DOHH2 (cell line): ENCODE measurements around the gene CIAO2B.

Experiments
- H3F3A ChIP-seq: fragments of 200-600 bp; sonication (generic), shearing (Covaris generic); 2 replicates; pipeline ENCODE4 v1.6.0; 2016; ENCODE audit warnings: antibody characterized with exemption, mild to moderate bottlenecking; ENCODE audit not compliant: control insufficient read depth, insufficient read depth
- H3K27ac ChIP-seq: fragments of 200-600 bp; sonication (generic); 2 replicates; pipeline ENCODE4 v1.5.1; 2014; ENCODE audit warnings: low read depth, mild to moderate bottlenecking, low read length, moderate library complexity
- H3K27me3 ChIP-seq: fragments of 200-600 bp; sonication (generic); 2 replicates; pipeline ENCODE4 v1.6.1; 2014; ENCODE audit warnings: mild to moderate bottlenecking, low read length, mixed read lengths; ENCODE audit not compliant: control insufficient read depth
- H3K36me3 ChIP-seq: fragments of 200-600 bp; sonication (generic); 2 replicates; pipeline ENCODE4 v1.6.1; 2014; ENCODE audit warnings: mild to moderate bottlenecking, low read length, moderate library complexity, mixed read lengths; ENCODE audit not compliant: control insufficient read depth
- H3K4me1 ChIP-seq: fragments of 200-600 bp; sonication (generic); 2 replicates; pipeline ENCODE4 v1.6.1; 2014; ENCODE audit warnings: mild to moderate bottlenecking, low read length, mixed read lengths; ENCODE audit not compliant: control insufficient read depth
- H3K4me2 ChIP-seq: fragments of 200-600 bp; sonication (generic); 2 replicates; pipeline ENCODE4 v1.6.0; 2014; ENCODE audit warnings: mild to moderate bottlenecking, low read length, moderate library complexity
- H3K4me3 ChIP-seq: fragments of 200-600 bp; sonication (generic); 2 replicates; pipeline ENCODE4 v1.5.1; 2014; ENCODE audit warnings: mild to moderate bottlenecking, low read length, mixed read lengths
- H3K79me2 ChIP-seq: fragments of 200-600 bp; sonication (generic); 2 replicates; pipeline ENCODE4 v1.6.1; 2014; ENCODE audit warnings: mild to moderate bottlenecking, low read length, mixed read lengths; ENCODE audit not compliant: control insufficient read depth
- H3K9me2 ChIP-seq: fragments of 200-600 bp; sonication (generic); replicated peaks from 2 replicates; pipeline ENCODE4 v1.6.1; 2014; ENCODE audit warnings: mild to moderate bottlenecking, low read length, mixed read lengths; ENCODE audit not compliant: control insufficient read depth
- H3K9me3 ChIP-seq: fragments of 200-600 bp; sonication (generic); 2 replicates; pipeline ENCODE4 v1.6.1; 2014; ENCODE audit warnings: antibody characterized with exemption, low read length, mixed read lengths; ENCODE audit not compliant: control insufficient read depth, insufficient read depth
- H4K20me1 ChIP-seq: fragments of 200-600 bp; sonication (generic); 2 replicates; pipeline ENCODE4 v1.6.0; 2014; ENCODE audit warnings: low read depth, mild to moderate bottlenecking, antibody characterized with exemption, low read length, moderate library complexity; ENCODE audit not compliant: control insufficient read depth, insufficient read depth
- EZH2phosphoT487 ChIP-seq: fragments of 200-600 bp; sonication (generic); IDR thresholded peaks from 2 replicates; pipeline ENCODE4 v1.6.1; 2017; ENCODE audit warnings: borderline replicate concordance, mild to moderate bottlenecking, antibody characterized with exemption, low read length, moderate library complexity, mixed read lengths
- TF ChIP-seq, protein P1 (sequence below): fragments of 200-600 bp; sonication (generic); IDR thresholded peaks from one replicate; pipeline ENCODE4 v1.5.1; 2014; ENCODE audit warnings: antibody characterized with exemption, mild to moderate bottlenecking, low read depth, low read length; ENCODE audit not compliant: poor library complexity, severe bottlenecking

CIAO2B gene

DNA sequence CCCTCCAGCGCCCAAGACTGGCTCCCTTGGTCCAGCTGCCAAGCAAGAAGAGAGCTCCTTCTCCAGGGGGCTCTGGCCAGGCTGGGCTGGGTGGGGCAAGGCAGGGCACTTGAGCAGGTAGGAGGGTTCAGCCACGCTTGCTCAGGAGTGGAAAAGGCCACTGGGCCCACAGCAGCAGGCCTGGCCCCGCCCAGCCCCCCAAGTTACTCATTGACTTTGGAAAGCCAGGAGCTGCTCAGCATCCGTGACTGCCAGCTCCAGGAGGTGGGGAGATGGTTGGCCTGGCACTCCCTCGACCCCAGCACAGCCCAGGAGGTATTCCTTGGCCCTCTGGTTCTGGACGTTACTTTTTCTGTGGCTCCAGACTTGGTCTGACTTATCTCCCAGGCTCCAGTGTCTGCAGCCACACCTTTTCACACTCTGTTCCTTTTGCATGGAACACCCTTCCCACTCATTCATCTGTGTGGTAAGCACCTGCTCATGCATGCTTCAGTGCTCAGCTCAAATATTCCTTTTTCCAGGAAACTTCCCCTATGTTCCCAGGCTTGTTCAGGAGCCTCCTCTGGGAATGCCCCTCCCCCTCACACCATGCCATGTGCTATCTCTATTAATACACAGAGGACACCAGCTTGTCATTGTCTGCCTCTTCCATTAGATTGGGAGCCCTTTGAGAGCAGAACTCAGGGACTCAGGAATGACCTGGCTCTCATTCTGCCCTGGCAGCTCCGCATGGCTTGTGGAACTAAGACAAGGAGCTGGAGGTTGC lies 15.2 kb downstream of the CIAO2B start, which contains the start of gene CDH16:
TSS of gene CDH16 (minus strand) at position 83 of the 766 bp plus-strand sequence. CDS start 820 bp downstream, outside the sequence.
- no peaks in the 10 kb centered on the region for H3F3A ChIP-seq
- H3K4me2 ChIP-seq = no peak within 1 kb of the TSS
- H3K27ac ChIP-seq = no peak within 1 kb of the TSS
- H4K20me1 ChIP-seq = no peaks in the 10 kb centered on the region
- H3K79me2 ChIP-seq = no peaks in the 10 kb centered on the region
- TF ChIP-seq EZH2phosphoT487 = no peak
- peaks cover 22% of the 10 kb centered on the region for H3K27me3 ChIP-seq
- no peaks in the 10 kb centered on the region for H3K4me1 ChIP-seq
- no peak within 1 kb of the TSS for H3K4me3 ChIP-seq
- H3K9me3 ChIP-seq = no peaks in the 10 kb centered on the region
- no peaks in the 10 kb centered on the region for H3K36me3 ChIP-seq
- no peaks in the 10 kb centered on the region for H3K9me2 ChIP-seq

DNA sequence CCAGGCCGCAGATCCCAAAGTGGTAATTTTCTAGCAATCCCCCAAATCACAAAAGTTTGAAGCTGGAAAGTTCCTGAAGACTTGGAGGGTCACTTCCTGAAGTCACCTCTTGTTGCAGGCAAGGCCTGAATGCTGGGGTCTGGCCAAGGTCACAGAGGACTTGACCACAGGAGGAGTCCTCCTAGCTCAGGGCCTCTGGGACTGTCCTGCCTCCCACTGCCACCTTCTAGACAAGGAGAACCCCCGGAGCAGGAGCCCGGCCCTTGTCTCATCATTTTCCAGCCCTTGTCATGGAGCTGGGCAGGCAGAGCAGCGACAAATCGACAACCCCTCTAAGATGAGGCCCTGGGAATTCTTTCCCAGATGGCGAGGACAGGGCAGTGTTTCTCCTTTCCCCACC lies 15.8 kb downstream of the CIAO2B start:
- TF ChIP-seq EZH2phosphoT487 = no peak
- TF ChIP-seq, protein P1, sequence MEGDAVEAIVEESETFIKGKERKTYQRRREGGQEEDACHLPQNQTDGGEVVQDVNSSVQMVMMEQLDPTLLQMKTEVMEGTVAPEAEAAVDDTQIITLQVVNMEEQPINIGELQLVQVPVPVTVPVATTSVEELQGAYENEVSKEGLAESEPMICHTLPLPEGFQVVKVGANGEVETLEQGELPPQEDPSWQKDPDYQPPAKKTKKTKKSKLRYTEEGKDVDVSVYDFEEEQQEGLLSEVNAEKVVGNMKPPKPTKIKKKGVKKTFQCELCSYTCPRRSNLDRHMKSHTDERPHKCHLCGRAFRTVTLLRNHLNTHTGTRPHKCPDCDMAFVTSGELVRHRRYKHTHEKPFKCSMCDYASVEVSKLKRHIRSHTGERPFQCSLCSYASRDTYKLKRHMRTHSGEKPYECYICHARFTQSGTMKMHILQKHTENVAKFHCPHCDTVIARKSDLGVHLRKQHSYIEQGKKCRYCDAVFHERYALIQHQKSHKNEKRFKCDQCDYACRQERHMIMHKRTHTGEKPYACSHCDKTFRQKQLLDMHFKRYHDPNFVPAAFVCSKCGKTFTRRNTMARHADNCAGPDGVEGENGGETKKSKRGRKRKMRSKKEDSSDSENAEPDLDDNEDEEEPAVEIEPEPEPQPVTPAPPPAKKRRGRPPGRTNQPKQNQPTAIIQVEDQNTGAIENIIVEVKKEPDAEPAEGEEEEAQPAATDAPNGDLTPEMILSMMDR = no peak
- no peaks in the 10 kb centered on the region for H3K36me3 ChIP-seq
- no peak overlapping the region for H3K4me3 ChIP-seq
- H3F3A ChIP-seq = no peaks in the 10 kb centered on the region
- H3K4me1 ChIP-seq = no peaks in the 10 kb centered on the region
- H3K27ac ChIP-seq = no peak overlapping the region
- H3K9me3 ChIP-seq = no peaks in the 10 kb centered on the region
- no peaks in the 10 kb centered on the region for H4K20me1 ChIP-seq
- H3K9me2 ChIP-seq = no peaks in the 10 kb centered on the region
- H3K4me2 ChIP-seq = no peak overlapping the region
- peaks cover 15% of the 10 kb centered on the region for H3K27me3 ChIP-seq
- no peaks in the 10 kb centered on the region for H3K79me2 ChIP-seq

DNA sequence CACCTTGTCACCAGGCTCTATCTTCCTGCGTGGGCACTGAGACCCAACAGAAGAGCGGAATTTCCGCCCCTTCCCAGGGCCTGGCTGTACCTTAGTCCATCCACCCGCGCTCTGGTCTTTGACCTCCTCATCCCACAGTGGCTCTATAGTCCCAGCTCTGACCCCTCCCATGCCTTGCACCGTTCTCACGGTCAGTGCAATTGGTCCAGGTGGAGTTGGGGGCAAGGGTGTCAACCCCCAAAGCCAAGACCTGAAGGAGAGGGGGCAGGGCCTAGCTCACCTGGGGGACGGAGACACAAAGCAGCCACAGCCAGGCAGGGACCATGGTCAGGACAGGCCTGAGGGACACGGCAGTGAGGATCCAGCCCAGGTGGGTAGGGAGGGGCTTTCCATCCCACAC lies 16.5 kb downstream of the CIAO2B start:
- Histone ChIP-seq H3K79me2 (no peaks in the 10 kb centered on the region), H3K4me2 (no peak overlapping the region), H3F3A (no peaks in the 10 kb centered on the region), H3K9me2 (no peaks in the 10 kb centered on the region), H3K27ac (no peak overlapping the region), H3K4me3 (no peak overlapping the region), H3K36me3 (no peaks in the 10 kb centered on the region), H4K20me1 (no peaks in the 10 kb centered on the region), H3K9me3 (no peaks in the 10 kb centered on the region), H3K4me1 (no peaks in the 10 kb centered on the region), H3K27me3 (peaks cover 13% of the 10 kb centered on the region)
- no peak for TF ChIP-seq EZH2phosphoT487
- TF ChIP-seq, protein P1 = no peak

DNA sequence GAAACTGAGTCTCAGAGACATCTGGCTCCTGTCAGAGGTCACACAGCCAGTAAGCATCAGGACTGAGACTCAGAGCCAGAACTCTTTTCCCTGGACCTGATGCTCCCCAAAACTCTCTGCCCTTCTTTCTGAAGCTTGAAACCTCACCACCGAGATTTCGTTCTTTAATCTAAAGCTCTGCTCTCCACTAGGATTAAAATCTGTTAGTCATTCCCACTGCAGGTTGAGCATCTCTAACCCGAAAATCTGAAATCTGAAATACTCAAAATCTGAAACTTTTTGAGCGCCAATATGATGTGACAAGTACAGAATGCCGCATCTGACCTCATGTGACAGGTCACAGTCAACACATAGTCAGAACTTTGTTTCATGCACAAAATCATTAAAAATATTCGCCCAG lies 17.7 kb downstream of the CIAO2B start:
- H3K27ac ChIP-seq = no peak overlapping the region
- no peaks in the 10 kb centered on the region for H3F3A ChIP-seq
- H3K4me1 ChIP-seq = no peaks in the 10 kb centered on the region
- no peaks in the 10 kb centered on the region for H3K9me3 ChIP-seq
- H3K27me3 ChIP-seq = peaks cover 13% of the 10 kb centered on the region
- no peaks in the 10 kb centered on the region for H3K36me3 ChIP-seq
- no peaks in the 10 kb centered on the region for H4K20me1 ChIP-seq
- H3K4me2 ChIP-seq = no peak overlapping the region
- no peaks in the 10 kb centered on the region for H3K79me2 ChIP-seq
- H3K4me3 ChIP-seq = no peak overlapping the region
- TF ChIP-seq, protein P1 = no peak
- TF ChIP-seq EZH2phosphoT487 = no peak
- no peaks in the 10 kb centered on the region for H3K9me2 ChIP-seq
